Keratinocyte (primary cell): ENCODE results near the gene C1orf174. TPM values are rescaled to one million over a fixed set of nuclear protein-coding genes. Genes with fewer than 3 reads are reported as not detected.

Experiments used
- DNase-seq: peaks from one replicate; pipeline ENCODE4 v3.0.0-alpha.2; 2011; ENCODE audit warnings: low read depth, missing footprints, low spot score
- FAIRE-seq: peaks from 2 replicates; lab custom pipeline; 2011; peaks lifted over from hg19 to GRCh38; lab: Jason Lieb, UNC
- H2AFZ ChIP-seq: 2 replicates; pipeline ENCODE4 v1.6.0; 2012; ENCODE audit warnings: low read length, control low read depth, inconsistent platforms; ENCODE audit not compliant: control insufficient read depth
- H3K27ac ChIP-seq: 2 replicates; pipeline ENCODE4 v1.5.1; 2011; ENCODE audit warnings: low read length; ENCODE audit not compliant: control insufficient read depth, insufficient read depth
- H3K27me3 ChIP-seq: 3 replicates; pipeline ENCODE4 v1.6.0; 2011; ENCODE audit warnings: low read length; ENCODE audit not compliant: control insufficient read depth, insufficient read depth; ENCODE audit errors: extremely low read depth
- H3K36me3 ChIP-seq, 2 experiments: 2 replicates in 1 of 2; 3 replicates in 1 of 2; pipeline ENCODE4 v1.5.1; 2011; ENCODE audit warnings: low read length in 2 of 2, mild to moderate bottlenecking in 1 of 2; ENCODE audit not compliant: control insufficient read depth in 2 of 2, insufficient read depth in 2 of 2; ENCODE audit errors: extremely low read depth in 1 of 2
- H3K4me1 ChIP-seq: 3 replicates; pipeline ENCODE4 v1.5.1; 2011; ENCODE audit warnings: low read length; ENCODE audit not compliant: control insufficient read depth, insufficient read depth; ENCODE audit errors: extremely low read depth
- H3K4me2 ChIP-seq: 3 replicates; pipeline ENCODE4 v1.6.0; 2011; ENCODE audit warnings: low read depth, low read length; ENCODE audit not compliant: control insufficient read depth, insufficient read depth; ENCODE audit errors: extremely low read depth
- H3K4me3 ChIP-seq, 3 experiments: fragments of 200-600 bp in 1 of 3; sonication (generic) in 1 of 3; 2 replicates in 2 of 3; 3 replicates in 1 of 3; pipeline ENCODE4 v1.5.1; 2011 to 2016; ENCODE audit warnings: low read length in 3 of 3, mild to moderate bottlenecking in 3 of 3, control low read depth in 2 of 3, inconsistent platforms in 1 of 3, low read depth in 1 of 3, mixed read lengths in 1 of 3, mixed run types in 1 of 3, moderate library complexity in 1 of 3; ENCODE audit not compliant: control insufficient read depth in 2 of 3, insufficient read depth in 2 of 3; ENCODE audit errors: extremely low read depth in 1 of 3
- H3K79me2 ChIP-seq: 2 replicates; pipeline ENCODE4 v1.6.0; 2012; ENCODE audit warnings: low read length; ENCODE audit not compliant: control insufficient read depth, insufficient read depth
- H3K9ac ChIP-seq: 3 replicates; pipeline ENCODE4 v1.6.0; 2011; ENCODE audit warnings: low read length; ENCODE audit not compliant: control insufficient read depth, insufficient read depth; ENCODE audit errors: extremely low read depth
- H3K9me1 ChIP-seq: 3 replicates; pipeline ENCODE4 v1.6.0; 2011; ENCODE audit warnings: low read length; ENCODE audit not compliant: control insufficient read depth, insufficient read depth; ENCODE audit errors: extremely low read depth
- H3K9me3 ChIP-seq: 2 replicates; pipeline ENCODE4 v1.5.1; 2012; ENCODE audit warnings: low read depth, low read length; ENCODE audit not compliant: control insufficient read depth
- H4K20me1 ChIP-seq: 3 replicates; pipeline ENCODE4 v1.6.0; 2011; ENCODE audit warnings: low read length; ENCODE audit not compliant: control insufficient read depth, insufficient read depth; ENCODE audit errors: extremely low read depth
- EZH2 ChIP-seq: IDR thresholded peaks from one replicate; pipeline ENCODE4 v1.6.1; 2012; ENCODE audit warnings: inconsistent platforms, mild to moderate bottlenecking, low read length, moderate library complexity
- dilution Hi-C: fragments of 300-500 bp; cut with MboI; formaldehyde crosslinking; loops from one replicate; pipeline ENCODE4 v1.7.0; 2020; ENCODE audit warnings: low sequenced_read_pairs; ENCODE audit not compliant: extremely low pct_ligation_motif_present
- polyA plus RNA-seq, 5 experiments: library from polyadenylated mRNA; depleted of rRNA in 3 of 5; stranded (reverse) in 3 of 5; stranded (forward) in 1 of 5; unstranded in 1 of 5; fragments of >200 nt; gene quantifications; 1 replicate in 1 of 5; 2 replicates in 3 of 5; 3 replicates in 1 of 5; pipeline versions ENCODE4 v1.2.1 to v1.2.3, GENCODE V29; 2011 to 2012; ENCODE audit warnings: missing spikeins in 2 of 5, low read depth in 1 of 5, low replicate concordance in 1 of 5
- TF ChIP-seq, protein P1 (sequence below), 3 experiments: IDR thresholded peaks in 1 of 3; conservative IDR thresholded peaks in 1 of 3; optimal IDR thresholded peaks in 1 of 3; 2 replicates in 2 of 3; 3 replicates in 1 of 3; pipeline versions ENCODE3 to v1.5.1; 2011; ENCODE audit warnings: low read length in 3 of 3, mild to moderate bottlenecking in 3 of 3, moderate library complexity in 2 of 3, control low read depth in 1 of 3, inconsistent platforms in 1 of 3; ENCODE audit not compliant: insufficient read depth in 2 of 3; ENCODE audit errors: extremely low read depth in 1 of 3

The C1orf174 gene
- polyA plus RNA-seq, 1 donor (not counting 4 experiments of a cell fraction or from before 2014, with no cell fraction given), result 26.8 TPM

DNA sequence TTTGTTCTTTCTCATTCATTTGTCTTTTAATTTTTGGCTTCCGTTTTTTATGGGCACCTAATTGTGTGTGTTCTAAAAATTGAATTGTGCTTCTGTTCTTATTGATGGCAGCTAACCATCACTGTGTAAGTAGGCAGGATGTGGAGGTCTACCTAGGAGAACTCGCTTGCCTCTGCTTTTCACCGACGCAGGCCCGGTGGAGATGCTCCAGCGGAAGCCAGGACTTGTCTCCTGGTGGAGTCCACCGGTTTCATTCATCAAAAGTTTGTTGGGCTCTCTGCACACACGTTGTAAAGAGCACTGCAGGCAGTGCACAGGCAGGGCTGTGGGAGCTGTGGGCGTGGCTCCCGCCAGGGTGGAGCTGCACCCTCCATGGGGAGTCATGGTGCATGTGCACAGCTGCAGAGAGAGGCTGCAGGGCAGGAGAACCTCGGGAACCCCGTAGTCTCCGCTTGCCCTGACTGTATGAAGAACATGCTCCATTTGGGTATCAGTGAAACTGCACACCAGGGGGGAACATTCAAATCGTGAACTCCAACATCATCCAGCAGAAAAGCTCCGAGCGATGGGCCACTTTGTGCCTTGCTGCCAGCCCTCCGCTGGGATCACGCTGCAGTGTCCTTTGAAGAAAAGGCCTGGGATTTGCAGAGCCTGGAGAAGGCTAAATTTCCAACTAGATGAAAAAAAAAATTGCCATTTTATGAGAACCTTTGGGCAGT lies 6.0 kb upstream of the C1orf174 start:
- FAIRE-seq (no peak), DNase-seq (no peak)
- H3K9me3 ChIP-seq, result no peaks in the 10 kb centered on the region
- peaks cover 3% of the 10 kb centered on the region for H3K4me1 ChIP-seq
- no peak for TF ChIP-seq EZH2
- TF ChIP-seq, protein P1, sequence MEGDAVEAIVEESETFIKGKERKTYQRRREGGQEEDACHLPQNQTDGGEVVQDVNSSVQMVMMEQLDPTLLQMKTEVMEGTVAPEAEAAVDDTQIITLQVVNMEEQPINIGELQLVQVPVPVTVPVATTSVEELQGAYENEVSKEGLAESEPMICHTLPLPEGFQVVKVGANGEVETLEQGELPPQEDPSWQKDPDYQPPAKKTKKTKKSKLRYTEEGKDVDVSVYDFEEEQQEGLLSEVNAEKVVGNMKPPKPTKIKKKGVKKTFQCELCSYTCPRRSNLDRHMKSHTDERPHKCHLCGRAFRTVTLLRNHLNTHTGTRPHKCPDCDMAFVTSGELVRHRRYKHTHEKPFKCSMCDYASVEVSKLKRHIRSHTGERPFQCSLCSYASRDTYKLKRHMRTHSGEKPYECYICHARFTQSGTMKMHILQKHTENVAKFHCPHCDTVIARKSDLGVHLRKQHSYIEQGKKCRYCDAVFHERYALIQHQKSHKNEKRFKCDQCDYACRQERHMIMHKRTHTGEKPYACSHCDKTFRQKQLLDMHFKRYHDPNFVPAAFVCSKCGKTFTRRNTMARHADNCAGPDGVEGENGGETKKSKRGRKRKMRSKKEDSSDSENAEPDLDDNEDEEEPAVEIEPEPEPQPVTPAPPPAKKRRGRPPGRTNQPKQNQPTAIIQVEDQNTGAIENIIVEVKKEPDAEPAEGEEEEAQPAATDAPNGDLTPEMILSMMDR (optimal IDR thresholded peaks at IDR 0.05 in 1 of 3, IDR thresholded peaks at IDR 0.05 in 1 of 3, conservative IDR thresholded peaks at IDR 0.05 in 1 of 3; ENCODE audit: extremely low read depth in 1 of 3, insufficient read depth in 2 of 3, low read length in 3 of 3), result no peak
- H3K4me2 ChIP-seq, result no peak overlapping the region
- dilution Hi-C loops, result no loop called here
- H4K20me1 ChIP-seq, result no peaks in the 10 kb centered on the region
- no peaks in the 10 kb centered on the region for H3K79me2 ChIP-seq
- no peaks in the 10 kb centered on the region for H3K9me1 ChIP-seq
- H3K4me3 ChIP-seq, result no peak overlapping the region
- H3K9ac ChIP-seq, result no peak overlapping the region
- H3K36me3 ChIP-seq, result no peaks in the 10 kb centered on the region
- H3K27me3 ChIP-seq, result peaks cover under 1% of the 10 kb centered on the region
- H2AFZ ChIP-seq, result no peak overlapping the region
- H3K27ac ChIP-seq, result no peak overlapping the region

DNA sequence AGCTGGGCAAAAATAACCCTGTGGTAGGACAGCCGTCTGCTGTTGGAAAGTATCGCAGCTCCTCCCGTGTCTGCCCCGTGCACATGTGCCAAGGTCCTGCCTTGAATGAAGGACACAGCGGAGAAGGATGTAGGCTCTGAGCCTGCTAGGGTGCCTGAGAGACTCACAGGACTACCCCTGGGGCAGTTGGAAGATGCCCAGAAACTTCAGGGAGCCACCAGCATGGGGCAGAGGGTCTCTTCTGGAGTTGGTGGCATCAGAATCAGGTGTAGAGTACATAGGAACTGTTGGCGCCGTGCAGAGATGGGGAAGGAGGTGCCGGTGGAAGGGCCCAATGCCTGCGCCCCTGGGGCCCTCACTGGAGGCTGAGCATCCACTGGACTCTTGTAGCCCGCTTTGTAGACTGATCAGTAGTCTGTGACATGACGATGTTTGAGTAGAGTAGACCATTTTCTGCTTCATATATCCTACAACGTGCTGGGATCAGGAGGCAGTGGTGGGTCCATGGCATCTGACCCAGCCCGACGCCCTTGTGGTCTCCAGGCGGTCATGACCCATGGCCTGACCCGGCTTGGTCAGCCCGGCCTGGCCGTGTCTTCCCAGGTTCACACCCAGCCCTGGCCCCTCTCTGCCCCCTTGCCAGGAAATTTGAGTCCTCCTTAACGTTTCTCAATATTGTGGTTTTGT lies 5.3 kb upstream of the C1orf174 start:
- DNase-seq, result no peak
- Histone ChIP-seq H3K9ac (no peak overlapping the region), H3K9me3 (no peaks in the 10 kb centered on the region), H3K4me3 (no peak overlapping the region), H4K20me1 (no peaks in the 10 kb centered on the region), H3K4me1 (no peaks in the 10 kb centered on the region), H3K9me1 (no peaks in the 10 kb centered on the region), H3K79me2 (no peaks in the 10 kb centered on the region), H3K27ac (no peak overlapping the region), H2AFZ (no peak overlapping the region), H3K27me3 (no peaks in the 10 kb centered on the region), H3K4me2 (no peak overlapping the region), H3K36me3 (no peaks in the 10 kb centered on the region)
- dilution Hi-C loops, result no loop called here
- TF ChIP-seq, protein P1 (optimal IDR thresholded peaks at IDR 0.05 in 1 of 3, IDR thresholded peaks at IDR 0.05 in 1 of 3, conservative IDR thresholded peaks at IDR 0.05 in 1 of 3; ENCODE audit: extremely low read depth in 1 of 3, insufficient read depth in 2 of 3, low read length in 3 of 3), result no peak
- TF ChIP-seq EZH2, result no peak
- no peak for FAIRE-seq
